ENCODE measurements around the gene EMC8.

GRCh38 chr16:85767531-85767930 is 31.8 kb downstream of the EMC8 start:
- TF ChIP-seq CTCF (IDR thresholded peaks at IDR 0.05): no peak
- TF ChIP-seq POLR2AphosphoS5 (IDR thresholded peaks at IDR 0.05): no peak
- no peak for TF ChIP-seq POLR2A (IDR thresholded peaks at IDR 0.05)
